Measurements from ENCODE around the gene NDUFAF4. TPM values are rescaled to one million over a fixed set of nuclear protein-coding genes. Genes with fewer than 3 reads are reported as not detected.

Gene NDUFAF4
- total RNA-seq, 1 donor from 2014 or later: 11.3 TPM

GRCh38 chr6:96861588-96861987 is 36.1 kb downstream of the NDUFAF4 start:
- TF ChIP-seq CTCF (IDR thresholded peaks at IDR 0.05; ENCODE audit: insufficient read depth, low read length, severe bottlenecking): no peak
- H3K36me3 ChIP-seq (ENCODE audit: control insufficient read depth, insufficient read depth, low read length): no peaks in the 10 kb centered on the region
- H3K27me3 ChIP-seq (ENCODE audit: control insufficient read depth, insufficient read depth, low read length): no peaks in the 10 kb centered on the region
- no peak for FAIRE-seq
- no peak for DNase-seq (ENCODE audit: low read depth)
- H3K4me3 ChIP-seq (ENCODE audit: low read depth, low read length): no peak overlapping the region

- H3K27me3 ChIP-seq (ENCODE audit: control insufficient read depth, insufficient read depth, low read length): no peaks in the 10 kb centered on the region
- no peak for FAIRE-seq
- no peaks in the 10 kb centered on the region for H3K36me3 ChIP-seq (ENCODE audit: control insufficient read depth, insufficient read depth, low read length)
- no peak for TF ChIP-seq CTCF (IDR thresholded peaks at IDR 0.05; ENCODE audit: insufficient read depth, low read length, severe bottlenecking)
- H3K4me3 ChIP-seq (ENCODE audit: low read depth, low read length): no peak overlapping the region
- DNase-seq (ENCODE audit: low read depth): no peak
Observed at GRCh38 chr6:96856856-96857255, 40.8 kb downstream of the NDUFAF4 start.

GRCh38 chr6:96853083-96853482 is 44.6 kb downstream of the NDUFAF4 start:
- H3K27me3 ChIP-seq (ENCODE audit: control insufficient read depth, insufficient read depth, low read length): no peaks in the 10 kb centered on the region
- DNase-seq (ENCODE audit: low read depth): no peak
- no peak for FAIRE-seq
- no peak overlapping the region for H3K4me3 ChIP-seq (ENCODE audit: low read depth, low read length)
- H3K36me3 ChIP-seq (ENCODE audit: control insufficient read depth, insufficient read depth, low read length): no peaks in the 10 kb centered on the region
- no peak for TF ChIP-seq CTCF (IDR thresholded peaks at IDR 0.05; ENCODE audit: insufficient read depth, low read length, severe bottlenecking)

- H3K27me3 ChIP-seq (ENCODE audit: control insufficient read depth, insufficient read depth, low read length): no peaks in the 10 kb centered on the region
- FAIRE-seq (no peak), DNase-seq (ENCODE audit: low read depth) (no peak)
- no peak overlapping the region for H3K4me3 ChIP-seq (ENCODE audit: low read depth, low read length)
- TF ChIP-seq CTCF (IDR thresholded peaks at IDR 0.05; ENCODE audit: insufficient read depth, low read length, severe bottlenecking): no peak
- H3K36me3 ChIP-seq (ENCODE audit: control insufficient read depth, insufficient read depth, low read length): no peaks in the 10 kb centered on the region
Observed at GRCh38 chr6:96852605-96853004, 45.1 kb downstream of the NDUFAF4 start.

- no peaks in the 10 kb centered on the region for H3K36me3 ChIP-seq (ENCODE audit: control insufficient read depth, insufficient read depth, low read length)
- no peak for TF ChIP-seq CTCF (IDR thresholded peaks at IDR 0.05; ENCODE audit: insufficient read depth, low read length, severe bottlenecking)
- DNase-seq (ENCODE audit: low read depth): no peak
- no peak overlapping the region for H3K4me3 ChIP-seq (ENCODE audit: low read depth, low read length)
- H3K27me3 ChIP-seq (ENCODE audit: control insufficient read depth, insufficient read depth, low read length): no peaks in the 10 kb centered on the region
- FAIRE-seq: no peak
Observed at GRCh38 chr6:96851858-96852257, 45.8 kb downstream of the NDUFAF4 start.

GRCh38 chr6:96849615-96850014 is 48.1 kb downstream of the NDUFAF4 start:
- Histone ChIP-seq H3K4me3 (ENCODE audit: low read depth, low read length) (no peak overlapping the region), H3K27me3 (ENCODE audit: control insufficient read depth, insufficient read depth, low read length) (no peaks in the 10 kb centered on the region), H3K36me3 (ENCODE audit: control insufficient read depth, insufficient read depth, low read length) (no peaks in the 10 kb centered on the region)
- TF ChIP-seq CTCF (IDR thresholded peaks at IDR 0.05; ENCODE audit: insufficient read depth, low read length, severe bottlenecking): no peak
- no peak for DNase-seq (ENCODE audit: low read depth)
- no peak for FAIRE-seq
